MM.1S (cell line): Measurements from ENCODE around the gene TAB2.

Experiments
- DNase-seq: peaks from one replicate; pipeline ENCODE4 v3.0.0-alpha.2; 2015
- H2AFZ ChIP-seq: fragments of 300-600 bp; sonication (generic); 2 replicates; pipeline ENCODE4 v1.6.0; 2016; ENCODE audit warnings: antibody characterized with exemption, low read length
- H3F3A ChIP-seq: fragments of 300-600 bp; sonication (generic); 2 replicates; pipeline ENCODE4 v1.6.1; 2016; ENCODE audit warnings: mild to moderate bottlenecking, antibody characterized with exemption, low read length, moderate library complexity, mixed read lengths; ENCODE audit not compliant: insufficient read depth
- H3K27ac ChIP-seq: fragments of 300-600 bp; sonication (generic); 2 replicates; pipeline ENCODE4 v1.5.1; 2016; ENCODE audit warnings: mild to moderate bottlenecking, low read length
- H3K27me3 ChIP-seq: fragments of 300-600 bp; sonication (generic); replicated peaks from 2 replicates; pipeline ENCODE4 v1.6.0; 2016; ENCODE audit warnings: low read length; ENCODE audit not compliant: insufficient read depth
- H3K36me3 ChIP-seq: fragments of 300-600 bp; sonication (generic); replicated peaks from 2 replicates; pipeline ENCODE4 v1.6.1; 2016; ENCODE audit warnings: mild to moderate bottlenecking, low read length, mixed read lengths; ENCODE audit not compliant: insufficient read depth
- H3K4me1 ChIP-seq: fragments of 300-600 bp; sonication (generic); 2 replicates; pipeline ENCODE4 v1.6.1; 2016; ENCODE audit warnings: low read length, mixed read lengths
- H3K4me2 ChIP-seq: fragments of 300-600 bp; sonication (generic); 2 replicates; pipeline ENCODE4 v1.6.0; 2016; ENCODE audit warnings: low read depth, low read length
- H3K4me3 ChIP-seq: fragments of 300-600 bp; sonication (generic); 2 replicates; pipeline ENCODE4 v1.5.1; 2016; ENCODE audit warnings: low read length, mixed read lengths
- H3K79me2 ChIP-seq: fragments of 300-600 bp; sonication (generic); 2 replicates; pipeline ENCODE4 v1.6.1; 2016; ENCODE audit warnings: mixed run types, low read length, mixed read lengths
- H3K9ac ChIP-seq: fragments of 300-600 bp; sonication (generic); 2 replicates; pipeline ENCODE4 v1.6.1; 2016; ENCODE audit warnings: low read length, mixed read lengths
- H3K9me2 ChIP-seq: fragments of 300-600 bp; sonication (generic); replicated peaks from 2 replicates; pipeline ENCODE4 v1.6.1; 2016; ENCODE audit warnings: mild to moderate bottlenecking, low read length, mixed read lengths; ENCODE audit not compliant: insufficient read depth
- H3K9me3 ChIP-seq: fragments of 300-600 bp; sonication (generic); replicated peaks from 2 replicates; pipeline ENCODE4 v1.6.1; 2016; ENCODE audit warnings: mild to moderate bottlenecking, low read length, mixed read lengths; ENCODE audit not compliant: insufficient read depth
- H4K20me1 ChIP-seq: fragments of 300-600 bp; sonication (generic); 2 replicates; pipeline ENCODE4 v1.6.1; 2016; ENCODE audit warnings: mild to moderate bottlenecking, low read length, moderate library complexity, mixed read lengths; ENCODE audit not compliant: insufficient read depth
- EZH2 ChIP-seq: fragments of 300-600 bp; sonication (generic); optimal IDR thresholded peaks from 2 replicates; pipeline ENCODE3; 2017; ENCODE audit warnings: low read depth, mild to moderate bottlenecking, antibody characterized with exemption, low read length, mixed read lengths
- EZH2phosphoT487 ChIP-seq: fragments of 300-600 bp; sonication (generic); IDR thresholded peaks from 2 replicates; pipeline ENCODE4 v1.6.1; 2018; ENCODE audit warnings: antibody characterized with exemption, low read length
- TF ChIP-seq, protein P1 (sequence below): fragments of 300-600 bp; sonication (generic); IDR thresholded peaks from 2 replicates; pipeline ENCODE4 v1.5.1; 2016; ENCODE audit warnings: antibody characterized with exemption, low read length, mixed read lengths

Gene TAB2

DNA sequence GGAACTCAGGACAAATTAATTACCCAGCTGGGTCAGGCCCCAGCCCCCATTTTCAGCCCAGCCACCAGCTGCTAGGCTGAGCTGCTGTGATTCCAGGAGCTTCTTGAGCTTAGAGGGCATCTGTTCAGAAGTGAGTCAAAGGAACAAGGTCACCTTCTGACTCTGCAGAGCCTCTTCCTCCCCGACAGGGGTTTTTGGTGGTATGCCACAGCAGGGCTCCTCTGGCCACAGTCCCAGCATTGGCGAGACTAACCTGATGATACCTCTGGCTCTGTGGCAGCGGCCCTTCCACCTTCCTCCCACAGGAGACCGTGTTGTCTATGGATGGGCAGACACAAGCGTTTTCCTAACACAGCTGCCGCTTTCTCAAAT is 127.6 kb downstream of the TAB2 start:
- Histone ChIP-seq H3K27ac (no peak overlapping the region), H3K9me2 (no peaks in the 10 kb centered on the region), H4K20me1 (no peaks in the 10 kb centered on the region), H2AFZ (no peak overlapping the region), H3F3A (no peaks in the 10 kb centered on the region), H3K4me2 (no peak overlapping the region), H3K4me3 (no peak overlapping the region), H3K9ac (no peak overlapping the region), H3K9me3 (no peaks in the 10 kb centered on the region), H3K36me3 (no peaks in the 10 kb centered on the region), H3K4me1 (no peaks in the 10 kb centered on the region), H3K27me3 (no peaks in the 10 kb centered on the region), H3K79me2 (no peaks in the 10 kb centered on the region)
- TF ChIP-seq, protein P1, sequence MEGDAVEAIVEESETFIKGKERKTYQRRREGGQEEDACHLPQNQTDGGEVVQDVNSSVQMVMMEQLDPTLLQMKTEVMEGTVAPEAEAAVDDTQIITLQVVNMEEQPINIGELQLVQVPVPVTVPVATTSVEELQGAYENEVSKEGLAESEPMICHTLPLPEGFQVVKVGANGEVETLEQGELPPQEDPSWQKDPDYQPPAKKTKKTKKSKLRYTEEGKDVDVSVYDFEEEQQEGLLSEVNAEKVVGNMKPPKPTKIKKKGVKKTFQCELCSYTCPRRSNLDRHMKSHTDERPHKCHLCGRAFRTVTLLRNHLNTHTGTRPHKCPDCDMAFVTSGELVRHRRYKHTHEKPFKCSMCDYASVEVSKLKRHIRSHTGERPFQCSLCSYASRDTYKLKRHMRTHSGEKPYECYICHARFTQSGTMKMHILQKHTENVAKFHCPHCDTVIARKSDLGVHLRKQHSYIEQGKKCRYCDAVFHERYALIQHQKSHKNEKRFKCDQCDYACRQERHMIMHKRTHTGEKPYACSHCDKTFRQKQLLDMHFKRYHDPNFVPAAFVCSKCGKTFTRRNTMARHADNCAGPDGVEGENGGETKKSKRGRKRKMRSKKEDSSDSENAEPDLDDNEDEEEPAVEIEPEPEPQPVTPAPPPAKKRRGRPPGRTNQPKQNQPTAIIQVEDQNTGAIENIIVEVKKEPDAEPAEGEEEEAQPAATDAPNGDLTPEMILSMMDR, result no peak
- TF ChIP-seq EZH2phosphoT487 (no peak), EZH2 (no peak)
- DNase-seq, result no peak

DNA sequence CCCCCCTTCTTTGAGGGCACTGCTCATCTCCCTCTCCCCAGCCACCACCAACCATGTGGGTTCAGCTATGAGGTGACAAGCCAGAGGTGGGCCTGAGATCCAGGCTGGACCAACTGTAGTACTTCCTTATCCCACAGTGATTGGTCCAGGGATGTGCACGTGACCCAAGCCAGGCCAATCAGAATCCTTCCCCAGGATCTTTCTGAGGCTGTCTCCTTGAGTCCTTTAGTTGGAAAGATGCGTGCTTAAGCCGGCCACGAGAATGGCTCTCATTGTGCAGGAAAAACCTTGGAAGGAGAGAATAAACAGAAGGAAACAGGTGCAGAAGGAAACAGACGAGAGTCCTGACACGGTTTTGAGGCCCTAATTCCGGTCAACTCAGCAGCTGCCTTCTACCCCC is 128.1 kb downstream of the TAB2 start:
- Histone ChIP-seq H3K9ac (no peak overlapping the region), H3K4me2 (no peak overlapping the region), H3F3A (no peaks in the 10 kb centered on the region), H2AFZ (no peak overlapping the region), H3K27me3 (no peaks in the 10 kb centered on the region), H3K9me2 (no peaks in the 10 kb centered on the region), H4K20me1 (no peaks in the 10 kb centered on the region), H3K4me3 (no peak overlapping the region), H3K27ac (no peak overlapping the region), H3K4me1 (no peaks in the 10 kb centered on the region), H3K9me3 (no peaks in the 10 kb centered on the region), H3K79me2 (no peaks in the 10 kb centered on the region), H3K36me3 (no peaks in the 10 kb centered on the region)
- DNase-seq, result no peak
- no peak for TF ChIP-seq EZH2
- no peak for TF ChIP-seq EZH2phosphoT487
- TF ChIP-seq, protein P1, result no peak

DNA sequence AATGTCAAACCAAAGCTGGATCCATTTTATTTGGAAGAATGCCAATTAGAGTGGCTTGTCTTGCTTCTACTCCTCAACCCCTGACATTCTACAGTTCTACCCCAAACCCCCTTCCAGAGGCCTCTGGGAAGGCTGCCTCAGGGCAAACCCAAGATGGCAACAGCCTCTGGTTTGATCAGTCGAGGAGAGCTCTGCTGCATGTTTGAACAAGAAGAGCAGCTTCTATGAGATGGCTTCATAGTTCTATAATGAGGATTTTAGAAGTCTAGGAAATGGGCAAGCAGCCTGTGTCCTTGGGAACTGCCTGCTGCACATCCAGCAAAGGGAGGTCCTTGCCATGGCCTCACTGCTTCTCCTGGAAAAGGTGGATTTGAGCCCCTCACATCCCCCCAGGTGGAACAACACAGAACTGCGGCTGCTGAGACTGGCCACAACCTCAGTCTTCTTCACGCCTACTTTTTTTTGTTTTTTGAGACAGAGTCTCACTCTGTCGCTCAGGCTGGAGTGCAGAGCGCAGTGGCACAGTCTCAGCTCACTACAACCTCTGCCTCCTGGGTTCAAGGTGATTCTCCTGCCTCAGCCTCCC is 129.4 kb downstream of the TAB2 start:
- Histone ChIP-seq H2AFZ (no peak overlapping the region), H3K9me2 (no peaks in the 10 kb centered on the region), H3K9ac (no peak overlapping the region), H3K9me3 (no peaks in the 10 kb centered on the region), H3K4me3 (no peak overlapping the region), H3K27me3 (no peaks in the 10 kb centered on the region), H4K20me1 (no peaks in the 10 kb centered on the region), H3K36me3 (no peaks in the 10 kb centered on the region), H3F3A (no peaks in the 10 kb centered on the region), H3K27ac (no peak overlapping the region), H3K79me2 (no peaks in the 10 kb centered on the region), H3K4me2 (no peak overlapping the region), H3K4me1 (no peaks in the 10 kb centered on the region)
- no peak for DNase-seq
- TF ChIP-seq, protein P1, result no peak
- TF ChIP-seq EZH2, result no peak
- no peak for TF ChIP-seq EZH2phosphoT487
